ENCODE measurements around the gene DNAJC13. TPM values are rescaled to one million over a fixed set of nuclear protein-coding genes. Genes with fewer than 3 reads are reported as not detected.
"Not testable (repeated sequence)": the region's sequence is repeated elsewhere in the genome, so short reads cannot be mapped to it uniquely, and the experiment has no call there.

DNAJC13 gene
- total and polyA plus RNA-seq, 4 donors, result 6.3 to 22.8 (median 15.4) TPM

- no peak overlapping the region for H3K27ac ChIP-seq (ENCODE audit: low read depth in 1 of 2, low read length in 2 of 2)
- H3K4me1 ChIP-seq (ENCODE audit: control insufficient read depth in 4 of 4, insufficient read depth in 4 of 4, low read length in 3 of 4), result no peaks in the 10 kb centered on the region
- DNase-seq (ENCODE audit: low spot score), result no peak
- no peaks in the 10 kb centered on the region for H3K9me3 ChIP-seq (ENCODE audit: control insufficient read depth in 4 of 4, low read length in 3 of 4)
- H3K36me3 ChIP-seq (ENCODE audit: control insufficient read depth in 4 of 4, insufficient read depth in 3 of 4, low read depth in 1 of 4, low read length in 3 of 4), result no peaks in the 10 kb centered on the region
- TF ChIP-seq MAX (IDR thresholded peaks at IDR 0.05), result no peak
- no peak for TF ChIP-seq EGR1 (IDR thresholded peaks at IDR 0.05; ENCODE audit: low read depth in 2 of 2)
- no peak for TF ChIP-seq ATF3 (IDR thresholded peaks at IDR 0.05)
- TF ChIP-seq REST (IDR thresholded peaks at IDR 0.05), result no peak
- TF ChIP-seq FOXA2 (IDR thresholded peaks at IDR 0.05), result no peak
- TF ChIP-seq RXRA (IDR thresholded peaks at IDR 0.05), result no peak
- no peak for TF ChIP-seq CTCF (IDR thresholded peaks at IDR 0.05; ENCODE audit: low read depth, low read length, missing input control)
- TF ChIP-seq RAD21 (IDR thresholded peaks at IDR 0.05), result no peak
- no peak for TF ChIP-seq NR2F2 (IDR thresholded peaks at IDR 0.05)
- no peak for TF ChIP-seq GABPA (IDR thresholded peaks at IDR 0.05 in 1 of 2, conservative IDR thresholded peaks at IDR 0.05 in 1 of 2)
- TF ChIP-seq ZBTB33 (IDR thresholded peaks at IDR 0.05), result no peak
- no peak for TF ChIP-seq YY1 (IDR thresholded peaks at IDR 0.05)
- TF ChIP-seq HNF4G (IDR thresholded peaks at IDR 0.05), result no peak
- no peak for TF ChIP-seq SP1 (IDR thresholded peaks at IDR 0.05)
- TF ChIP-seq HNF4A (conservative IDR thresholded peaks at IDR 0.05), result no peak
- TF ChIP-seq FOXA1 (IDR thresholded peaks at IDR 0.05), result no peak
- no peak overlapping the region for H3K9ac ChIP-seq (ENCODE audit: low read depth in 1 of 2, low read length in 2 of 2)
- no peaks in the 10 kb centered on the region for H3K27me3 ChIP-seq (ENCODE audit: control insufficient read depth in 4 of 4, insufficient read depth in 4 of 4, low read length in 3 of 4)
- H3K4me3 ChIP-seq (ENCODE audit: low read depth in 1 of 3, low read length in 3 of 3), result no peak overlapping the region
These were observed 48.3 kb upstream of the DNAJC13 start for GRCh38 chr3:132368962-132369361.

- not testable (repeated sequence) for H3K4me3 ChIP-seq (ENCODE audit: low read depth in 1 of 3, low read length in 3 of 3)
These were observed 40.4 kb upstream of the DNAJC13 start for GRCh38 chr3:132376945-132377354.

More at GRCh38 chr3:132376945-132377354, 40.4 kb upstream of the DNAJC13 start:
- H3K27ac ChIP-seq (ENCODE audit: low read depth in 1 of 2, low read length in 2 of 2); H3K9me3 ChIP-seq (ENCODE audit: control insufficient read depth in 4 of 4, low read length in 3 of 4); DNase-seq (ENCODE audit: low spot score); H3K36me3 ChIP-seq (ENCODE audit: control insufficient read depth in 4 of 4, insufficient read depth in 3 of 4, low read depth in 1 of 4, low read length in 3 of 4); H3K27me3 ChIP-seq (ENCODE audit: control insufficient read depth in 4 of 4, insufficient read depth in 4 of 4, low read length in 3 of 4); H3K4me1 ChIP-seq (ENCODE audit: control insufficient read depth in 4 of 4, insufficient read depth in 4 of 4, low read length in 3 of 4); H3K9ac ChIP-seq (ENCODE audit: low read depth in 1 of 2, low read length in 2 of 2): not testable (repeated sequence)
- WGBS, result 76% methylated on average over 25 of the region's 25 CpGs

All from liver (tissue), 9 donors.